Ishikawa (cell line): ENCODE measurements around the gene EHD1.

Source experiments
- EGR1 ChIP-seq: IDR thresholded peaks from 2 replicates; pipeline ENCODE4 v1.6.1; 2012
- EP300 ChIP-seq: IDR thresholded peaks from 2 replicates; pipeline ENCODE4 v1.6.1; 2012; ENCODE audit warnings: borderline replicate concordance
- MAX ChIP-seq: IDR thresholded peaks from 2 replicates; pipeline ENCODE4 v1.6.1; 2012
- TAF1 ChIP-seq: IDR thresholded peaks from 2 replicates; pipeline ENCODE4 v1.6.1; 2012; ENCODE audit warnings: low read depth, mild to moderate bottlenecking
- TEAD4 ChIP-seq: IDR thresholded peaks from 2 replicates; pipeline ENCODE4 v1.6.1; 2012
- TF ChIP-seq, protein P1 (sequence below): IDR thresholded peaks from 2 replicates; pipeline ENCODE4 v1.6.1; 2012; ENCODE audit warnings: low read depth, mild to moderate bottlenecking

GRCh38 chr11:64910451-64911093 is 32.2 kb upstream of the EHD1 start:
- TF ChIP-seq TEAD4, result no peak
- no peak for TF ChIP-seq EP300
- TF ChIP-seq, protein P1, sequence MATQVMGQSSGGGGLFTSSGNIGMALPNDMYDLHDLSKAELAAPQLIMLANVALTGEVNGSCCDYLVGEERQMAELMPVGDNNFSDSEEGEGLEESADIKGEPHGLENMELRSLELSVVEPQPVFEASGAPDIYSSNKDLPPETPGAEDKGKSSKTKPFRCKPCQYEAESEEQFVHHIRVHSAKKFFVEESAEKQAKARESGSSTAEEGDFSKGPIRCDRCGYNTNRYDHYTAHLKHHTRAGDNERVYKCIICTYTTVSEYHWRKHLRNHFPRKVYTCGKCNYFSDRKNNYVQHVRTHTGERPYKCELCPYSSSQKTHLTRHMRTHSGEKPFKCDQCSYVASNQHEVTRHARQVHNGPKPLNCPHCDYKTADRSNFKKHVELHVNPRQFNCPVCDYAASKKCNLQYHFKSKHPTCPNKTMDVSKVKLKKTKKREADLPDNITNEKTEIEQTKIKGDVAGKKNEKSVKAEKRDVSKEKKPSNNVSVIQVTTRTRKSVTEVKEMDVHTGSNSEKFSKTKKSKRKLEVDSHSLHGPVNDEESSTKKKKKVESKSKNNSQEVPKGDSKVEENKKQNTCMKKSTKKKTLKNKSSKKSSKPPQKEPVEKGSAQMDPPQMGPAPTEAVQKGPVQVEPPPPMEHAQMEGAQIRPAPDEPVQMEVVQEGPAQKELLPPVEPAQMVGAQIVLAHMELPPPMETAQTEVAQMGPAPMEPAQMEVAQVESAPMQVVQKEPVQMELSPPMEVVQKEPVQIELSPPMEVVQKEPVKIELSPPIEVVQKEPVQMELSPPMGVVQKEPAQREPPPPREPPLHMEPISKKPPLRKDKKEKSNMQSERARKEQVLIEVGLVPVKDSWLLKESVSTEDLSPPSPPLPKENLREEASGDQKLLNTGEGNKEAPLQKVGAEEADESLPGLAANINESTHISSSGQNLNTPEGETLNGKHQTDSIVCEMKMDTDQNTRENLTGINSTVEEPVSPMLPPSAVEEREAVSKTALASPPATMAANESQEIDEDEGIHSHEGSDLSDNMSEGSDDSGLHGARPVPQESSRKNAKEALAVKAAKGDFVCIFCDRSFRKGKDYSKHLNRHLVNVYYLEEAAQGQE, result no peak
- no peak for TF ChIP-seq MAX
- TF ChIP-seq TAF1, result no peak
- no peak for TF ChIP-seq EGR1
